ENCODE results near the gene RNF166.

GRCh38 chr16:88752386-88753002, 46.3 kb upstream of the RNF166 start:
- TF ChIP-seq TCF7L2 (IDR thresholded peaks at IDR 0.05; ENCODE audit: low read depth, low read length) (no peak), SIN3A (IDR thresholded peaks at IDR 0.05; ENCODE audit: borderline replicate concordance, insufficient read depth, low read depth, low read length) (no peak), POLR2AphosphoS5 (IDR thresholded peaks at IDR 0.05; ENCODE audit: low read depth, low read length) (no peak)
- TF ChIP-seq, protein P1, sequence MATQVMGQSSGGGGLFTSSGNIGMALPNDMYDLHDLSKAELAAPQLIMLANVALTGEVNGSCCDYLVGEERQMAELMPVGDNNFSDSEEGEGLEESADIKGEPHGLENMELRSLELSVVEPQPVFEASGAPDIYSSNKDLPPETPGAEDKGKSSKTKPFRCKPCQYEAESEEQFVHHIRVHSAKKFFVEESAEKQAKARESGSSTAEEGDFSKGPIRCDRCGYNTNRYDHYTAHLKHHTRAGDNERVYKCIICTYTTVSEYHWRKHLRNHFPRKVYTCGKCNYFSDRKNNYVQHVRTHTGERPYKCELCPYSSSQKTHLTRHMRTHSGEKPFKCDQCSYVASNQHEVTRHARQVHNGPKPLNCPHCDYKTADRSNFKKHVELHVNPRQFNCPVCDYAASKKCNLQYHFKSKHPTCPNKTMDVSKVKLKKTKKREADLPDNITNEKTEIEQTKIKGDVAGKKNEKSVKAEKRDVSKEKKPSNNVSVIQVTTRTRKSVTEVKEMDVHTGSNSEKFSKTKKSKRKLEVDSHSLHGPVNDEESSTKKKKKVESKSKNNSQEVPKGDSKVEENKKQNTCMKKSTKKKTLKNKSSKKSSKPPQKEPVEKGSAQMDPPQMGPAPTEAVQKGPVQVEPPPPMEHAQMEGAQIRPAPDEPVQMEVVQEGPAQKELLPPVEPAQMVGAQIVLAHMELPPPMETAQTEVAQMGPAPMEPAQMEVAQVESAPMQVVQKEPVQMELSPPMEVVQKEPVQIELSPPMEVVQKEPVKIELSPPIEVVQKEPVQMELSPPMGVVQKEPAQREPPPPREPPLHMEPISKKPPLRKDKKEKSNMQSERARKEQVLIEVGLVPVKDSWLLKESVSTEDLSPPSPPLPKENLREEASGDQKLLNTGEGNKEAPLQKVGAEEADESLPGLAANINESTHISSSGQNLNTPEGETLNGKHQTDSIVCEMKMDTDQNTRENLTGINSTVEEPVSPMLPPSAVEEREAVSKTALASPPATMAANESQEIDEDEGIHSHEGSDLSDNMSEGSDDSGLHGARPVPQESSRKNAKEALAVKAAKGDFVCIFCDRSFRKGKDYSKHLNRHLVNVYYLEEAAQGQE (IDR thresholded peaks at IDR 0.05; ENCODE audit: insufficient read depth in 1 of 2, low read depth in 2 of 2, low read length in 1 of 2) = no peak
- TF ChIP-seq, protein P2, sequence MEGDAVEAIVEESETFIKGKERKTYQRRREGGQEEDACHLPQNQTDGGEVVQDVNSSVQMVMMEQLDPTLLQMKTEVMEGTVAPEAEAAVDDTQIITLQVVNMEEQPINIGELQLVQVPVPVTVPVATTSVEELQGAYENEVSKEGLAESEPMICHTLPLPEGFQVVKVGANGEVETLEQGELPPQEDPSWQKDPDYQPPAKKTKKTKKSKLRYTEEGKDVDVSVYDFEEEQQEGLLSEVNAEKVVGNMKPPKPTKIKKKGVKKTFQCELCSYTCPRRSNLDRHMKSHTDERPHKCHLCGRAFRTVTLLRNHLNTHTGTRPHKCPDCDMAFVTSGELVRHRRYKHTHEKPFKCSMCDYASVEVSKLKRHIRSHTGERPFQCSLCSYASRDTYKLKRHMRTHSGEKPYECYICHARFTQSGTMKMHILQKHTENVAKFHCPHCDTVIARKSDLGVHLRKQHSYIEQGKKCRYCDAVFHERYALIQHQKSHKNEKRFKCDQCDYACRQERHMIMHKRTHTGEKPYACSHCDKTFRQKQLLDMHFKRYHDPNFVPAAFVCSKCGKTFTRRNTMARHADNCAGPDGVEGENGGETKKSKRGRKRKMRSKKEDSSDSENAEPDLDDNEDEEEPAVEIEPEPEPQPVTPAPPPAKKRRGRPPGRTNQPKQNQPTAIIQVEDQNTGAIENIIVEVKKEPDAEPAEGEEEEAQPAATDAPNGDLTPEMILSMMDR (IDR thresholded peaks at IDR 0.05) = no peak
